OCI-M2 (cell line): ENCODE results near the gene UNC5CL.
"Not testable (repeated sequence)": the region's sequence is repeated elsewhere in the genome, so short reads cannot be mapped to it uniquely, and the experiment has no call there.

ENCODE experiments used
- DNase-seq: peaks from one replicate; lab custom pipeline; 2025; ENCODE audit not compliant: unreplicated experiment; lab: John Stamatoyannopoulos, UW

UNC5CL gene

GRCh38 chr6:41040101-41040939 is 1.3 kb upstream of the UNC5CL start:
- no peak for DNase-seq

- DNase-seq: no peak
Measured at GRCh38 chr6:41038205-41038604, 816 bp downstream of the UNC5CL start.

GRCh38 chr6:41037107-41037900 is 1.7 kb downstream of the UNC5CL start:
- no peak for DNase-seq

GRCh38 chr6:41036601-41037000 is 2.4 kb downstream of the UNC5CL start:
- no peak for DNase-seq

- no peak for DNase-seq
Measured at GRCh38 chr6:41036186-41036585, 2.8 kb downstream of the UNC5CL start.

GRCh38 chr6:41033776-41034175 is 5.2 kb downstream of the UNC5CL start:
- no peak for DNase-seq

GRCh38 chr6:41032830-41033229 is 6.2 kb downstream of the UNC5CL start:
- no peak for DNase-seq

- DNase-seq: no peak
Measured at GRCh38 chr6:41028561-41029412, 10.2 kb downstream of the UNC5CL start.

- DNase-seq: no peak
Measured at GRCh38 chr6:41027799-41028560, 11.0 kb downstream of the UNC5CL start.

- no peak for DNase-seq
Measured at GRCh38 chr6:41027241-41027640, 11.8 kb downstream of the UNC5CL start.

- no peak for DNase-seq
Measured at GRCh38 chr6:41025966-41026530, 13.0 kb downstream of the UNC5CL start.

GRCh38 chr6:41023114-41023513 is 15.9 kb downstream of the UNC5CL start:
- DNase-seq: no peak

GRCh38 chr6:41022294-41022693 is 16.7 kb downstream of the UNC5CL start:
- no peak for DNase-seq

- no peak for DNase-seq
Measured at GRCh38 chr6:41021832-41022231, 17.2 kb downstream of the UNC5CL start.

- DNase-seq: no peak
Measured at GRCh38 chr6:41017663-41018062, 21.4 kb downstream of the UNC5CL start.

- not testable (repeated sequence) for DNase-seq
Measured at GRCh38 chr6:41015860-41016259, 23.2 kb downstream of the UNC5CL start.

- DNase-seq: no peak
Measured at GRCh38 chr6:41014780-41015179, 24.2 kb downstream of the UNC5CL start.

GRCh38 chr6:41013466-41014153 is 25.4 kb downstream of the UNC5CL start:
- no peak for DNase-seq

- no peak for DNase-seq
Measured at GRCh38 chr6:41011673-41012072, 27.3 kb downstream of the UNC5CL start.

- DNase-seq: no peak
Measured at GRCh38 chr6:41009669-41010068, 29.4 kb downstream of the UNC5CL start.
